ENCODE results near the gene RAP1GAP2.

RAP1GAP2 gene

GRCh38 chr17:3004150-3004801, 208.0 kb downstream of the RAP1GAP2 start:
- DNase-seq = peak; percentile 99

GRCh38 chr17:3004925-3005324, 208.7 kb downstream of the RAP1GAP2 start:
- peak; percentile 65 for DNase-seq

GRCh38 chr17:3005696-3006095, 209.5 kb downstream of the RAP1GAP2 start:
- no peak for DNase-seq

- no peak for DNase-seq
Observed at GRCh38 chr17:3006801-3007200, 210.6 kb downstream of the RAP1GAP2 start.

- DNase-seq = no peak
Observed at GRCh38 chr17:3007651-3008121, 211.4 kb downstream of the RAP1GAP2 start.

GRCh38 chr17:3008336-3009288, 212.4 kb downstream of the RAP1GAP2 start:
- DNase-seq = no peak

GRCh38 chr17:3009411-3009920, 213.2 kb downstream of the RAP1GAP2 start:
- DNase-seq = no peak

GRCh38 chr17:3011891-3012290, 215.7 kb downstream of the RAP1GAP2 start:
- no peak for DNase-seq

GRCh38 chr17:3012926-3013581, 216.8 kb downstream of the RAP1GAP2 start:
- peak; percentile 65 for DNase-seq

GRCh38 chr17:3015890-3016289, 219.7 kb downstream of the RAP1GAP2 start:
- DNase-seq = no peak

- DNase-seq = no peak
Observed at GRCh38 chr17:3017936-3018335, 221.7 kb downstream of the RAP1GAP2 start.

GRCh38 chr17:3019761-3020160, 223.5 kb downstream of the RAP1GAP2 start:
- no peak for DNase-seq

- no peak for DNase-seq
Observed at GRCh38 chr17:3020381-3020780, 224.1 kb downstream of the RAP1GAP2 start.

GRCh38 chr17:3022197-3022596, 226.0 kb downstream of the RAP1GAP2 start:
- no peak for DNase-seq

- no peak for DNase-seq
Observed at GRCh38 chr17:3024346-3024745, 228.1 kb downstream of the RAP1GAP2 start.

GRCh38 chr17:3025421-3026124, 229.3 kb downstream of the RAP1GAP2 start:
- no peak for DNase-seq

GRCh38 chr17:3026125-3026855, 230.1 kb downstream of the RAP1GAP2 start:
- DNase-seq = no peak

- DNase-seq = no peak
Observed at GRCh38 chr17:3026856-3027751, 230.9 kb downstream of the RAP1GAP2 start.

GRCh38 chr17:3027786-3028532, 231.7 kb downstream of the RAP1GAP2 start:
- DNase-seq = no peak

Data from DMS53 (cell line).